Neural crest cell (in vitro differentiated cells): ENCODE measurements around the gene XPO6. TPM values are rescaled to one million over a fixed set of nuclear protein-coding genes. Genes with fewer than 3 reads are reported as not detected.

Experiments used
- DNase-seq: peaks from one replicate; pipeline ENCODE4 v3.0.0; 2021; ENCODE audit warnings: low read depth, mixed read lengths, low spot score
- H3K27ac Mint-ChIP-seq: one replicate; pipeline ENCODE4 v1.8.0; 2021; ENCODE audit warnings: mild to moderate bottlenecking, mixed read lengths; ENCODE audit not compliant: unreplicated experiment
- H3K27me3 Mint-ChIP-seq: 2 replicates; pipeline ENCODE4 v1.8.0; 2021; ENCODE audit warnings: low read depth, mild to moderate bottlenecking, mixed read lengths
- H3K36me3 Mint-ChIP-seq: 2 replicates; pipeline ENCODE4 v1.8.0; 2021; ENCODE audit warnings: low read depth, mild to moderate bottlenecking, mixed read lengths
- H3K4me1 Mint-ChIP-seq: 2 replicates; pipeline ENCODE4 v1.8.0; 2021; ENCODE audit warnings: mixed read lengths
- H3K4me3 Mint-ChIP-seq: one replicate; pipeline ENCODE4 v1.8.0; 2021; ENCODE audit warnings: mild to moderate bottlenecking, mixed read lengths
- H3K9me3 Mint-ChIP-seq: 2 replicates; pipeline ENCODE4 v1.8.0; 2021; ENCODE audit warnings: mixed read lengths
- total RNA-seq: library from RNA; stranded (reverse); gene quantifications from 2 replicates; pipeline ENCODE4 v1.2.1, GENCODE V29; 2021
- TF ChIP-seq, protein P1 (sequence below): fragments of 200-600 bp; sonication (generic); conservative IDR thresholded peaks from 2 replicates; pipeline ENCODE4 v1.5.0; 2021; ENCODE audit warnings: antibody characterized with exemption, mild to moderate bottlenecking

The XPO6 gene
- total RNA-seq, 1 donor from 2014 or later, result 146 TPM

DNA sequence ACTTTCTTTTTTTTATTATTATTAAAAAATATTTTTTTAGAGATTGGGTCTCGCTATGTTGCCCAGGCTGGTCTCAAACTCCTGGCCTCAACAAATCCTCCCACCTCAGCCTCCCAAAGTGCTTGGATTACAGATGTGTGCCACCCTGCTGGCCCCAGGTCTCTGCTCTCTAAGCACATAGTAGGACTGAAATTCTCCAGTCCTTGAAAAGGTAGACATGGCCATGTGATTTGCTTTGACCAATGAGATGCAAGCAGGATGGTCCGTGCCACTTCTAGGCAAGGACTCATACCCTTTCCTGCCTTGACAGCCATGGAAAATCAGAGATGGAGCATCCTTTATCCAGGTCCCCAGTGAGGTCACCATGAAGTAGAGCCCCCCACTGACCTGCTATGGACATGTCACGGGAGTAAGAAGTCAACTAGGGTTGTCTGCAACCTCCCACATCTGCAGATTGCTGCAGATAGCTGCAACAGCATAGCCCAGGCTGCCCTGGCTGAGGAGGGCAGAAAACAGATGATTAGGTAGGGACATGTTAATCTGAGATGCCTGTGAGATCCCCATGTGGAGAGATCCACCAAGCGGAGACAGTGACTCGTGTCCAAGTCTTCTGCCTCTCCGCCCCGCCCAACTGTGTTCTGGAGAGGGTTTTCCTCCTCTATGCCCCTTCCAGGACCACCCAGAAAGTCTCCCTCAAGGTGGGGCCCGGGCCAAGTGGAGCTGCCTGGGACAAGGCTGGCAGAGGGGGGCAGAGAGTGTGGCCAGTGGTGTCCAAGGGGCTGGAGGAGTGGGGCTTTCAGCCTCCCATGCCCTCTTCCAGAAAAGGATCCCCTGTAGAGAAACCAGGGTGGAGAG is 159.3 kb downstream of the XPO6 start:
- TF ChIP-seq, protein P1, sequence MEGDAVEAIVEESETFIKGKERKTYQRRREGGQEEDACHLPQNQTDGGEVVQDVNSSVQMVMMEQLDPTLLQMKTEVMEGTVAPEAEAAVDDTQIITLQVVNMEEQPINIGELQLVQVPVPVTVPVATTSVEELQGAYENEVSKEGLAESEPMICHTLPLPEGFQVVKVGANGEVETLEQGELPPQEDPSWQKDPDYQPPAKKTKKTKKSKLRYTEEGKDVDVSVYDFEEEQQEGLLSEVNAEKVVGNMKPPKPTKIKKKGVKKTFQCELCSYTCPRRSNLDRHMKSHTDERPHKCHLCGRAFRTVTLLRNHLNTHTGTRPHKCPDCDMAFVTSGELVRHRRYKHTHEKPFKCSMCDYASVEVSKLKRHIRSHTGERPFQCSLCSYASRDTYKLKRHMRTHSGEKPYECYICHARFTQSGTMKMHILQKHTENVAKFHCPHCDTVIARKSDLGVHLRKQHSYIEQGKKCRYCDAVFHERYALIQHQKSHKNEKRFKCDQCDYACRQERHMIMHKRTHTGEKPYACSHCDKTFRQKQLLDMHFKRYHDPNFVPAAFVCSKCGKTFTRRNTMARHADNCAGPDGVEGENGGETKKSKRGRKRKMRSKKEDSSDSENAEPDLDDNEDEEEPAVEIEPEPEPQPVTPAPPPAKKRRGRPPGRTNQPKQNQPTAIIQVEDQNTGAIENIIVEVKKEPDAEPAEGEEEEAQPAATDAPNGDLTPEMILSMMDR, result no peak
- Mint-ChIP-seq H3K4me3 (no peak overlapping the region), H3K36me3 (peaks cover 3% of the 10 kb centered on the region), H3K4me1 (no peaks in the 10 kb centered on the region), H3K27ac (no peak overlapping the region), H3K9me3 (peaks cover 5% of the 10 kb centered on the region), H3K27me3 (peaks cover 28% of the 10 kb centered on the region)
- no peak for DNase-seq

DNA sequence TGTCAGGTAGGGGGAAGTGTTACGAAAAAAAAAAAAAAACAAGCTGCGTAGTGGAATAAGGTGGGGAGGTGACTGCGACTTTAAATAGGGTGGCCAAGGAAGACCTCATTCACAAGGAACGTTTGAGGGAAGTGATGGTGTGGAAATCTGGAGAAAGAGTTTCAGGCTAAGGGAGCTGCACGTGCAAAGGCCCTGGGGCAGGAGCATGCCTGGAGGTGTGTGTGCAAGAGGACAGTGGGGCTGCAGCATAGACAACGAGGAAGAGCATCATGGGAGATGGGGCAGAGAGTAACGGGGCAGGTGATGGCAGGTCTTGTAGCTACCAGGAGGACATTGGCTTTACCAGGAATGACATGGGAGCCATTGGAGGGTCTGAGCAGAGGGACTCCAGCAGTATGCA is 160.3 kb downstream of the XPO6 start:
- TF ChIP-seq, protein P1, result no peak
- peaks cover 24% of the 10 kb centered on the region for H3K27me3 Mint-ChIP-seq

More for the DNA sequence above, 160.3 kb downstream of the XPO6 start:
- H3K36me3 Mint-ChIP-seq, result peaks cover 3% of the 10 kb centered on the region
- H3K4me3 Mint-ChIP-seq, result no peak overlapping the region
- peaks cover 11% of the 10 kb centered on the region for H3K9me3 Mint-ChIP-seq
- no peak overlapping the region for H3K27ac Mint-ChIP-seq
- no peak for DNase-seq
- H3K4me1 Mint-ChIP-seq, result no peaks in the 10 kb centered on the region

Other genes with a start within 250 kb of the XPO6 start
- not detected in 2 replicates for gene GSG1L, start 148.3 kb downstream of the XPO6 start, total RNA-seq
- gene SBK1, start 80.6 kb upstream of the XPO6 start, total RNA-seq, result 79.0 and 79.3 TPM in 2 replicates
- gene NPIPB6, start 151.5 kb upstream of the XPO6 start, total RNA-seq, result 1.5 and 3.2 TPM in 2 replicates
- 91.7 and 119 TPM in 2 replicates for gene EIF3CL, start 191.9 kb upstream of the XPO6 start, total RNA-seq